GM19239 (cell line): ENCODE results near the gene CENPA.
"Not testable (repeated sequence)": the region's sequence is repeated elsewhere in the genome, so short reads cannot be mapped to it uniquely, and the experiment has no call there.

Source experiments
- DNase-seq: peaks from one replicate; pipeline ENCODE4 v3.0.0; 2011; ENCODE audit warnings: low spot score; ENCODE audit not compliant: insufficient read length
- FAIRE-seq: peaks from 2 replicates; lab custom pipeline; 2011; peaks lifted over from hg19 to GRCh38; lab: Jason Lieb, UNC

The CENPA gene

DNA sequence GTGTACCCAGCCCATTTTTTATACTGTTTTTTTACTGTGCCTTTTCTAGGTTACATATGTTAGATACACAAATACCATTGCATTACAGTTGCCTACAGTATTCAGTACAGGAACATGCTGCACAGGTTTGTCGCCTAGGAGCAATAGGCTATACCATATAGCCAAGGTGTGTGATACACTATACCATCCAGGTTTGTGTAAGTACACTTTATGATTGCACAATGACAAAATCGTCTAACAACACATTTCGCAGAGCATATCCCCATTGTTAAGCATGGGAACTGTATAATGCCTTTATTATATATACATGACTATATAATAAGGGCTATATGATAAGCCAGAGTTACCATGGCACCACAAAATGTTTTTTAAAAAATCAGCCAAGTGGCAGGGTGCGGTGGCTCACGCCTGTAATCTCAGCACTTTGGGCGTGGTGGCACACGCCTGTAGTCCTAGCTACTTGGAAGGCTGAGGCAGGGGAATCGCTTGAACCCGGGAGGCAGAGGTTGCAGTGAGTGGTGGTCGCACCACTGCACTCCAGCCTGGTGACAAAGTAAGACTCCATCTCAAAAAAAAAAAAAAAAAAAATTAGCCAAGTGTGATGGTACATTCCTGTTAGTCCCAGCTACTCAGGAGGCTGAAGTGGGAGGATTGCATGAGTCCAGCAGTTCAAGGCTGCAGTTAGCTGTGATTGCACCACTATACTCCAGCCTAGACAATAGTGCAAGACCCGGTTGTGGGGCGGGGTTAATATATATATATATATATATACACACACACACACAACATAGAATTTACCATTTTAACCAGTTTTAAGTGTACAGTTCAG, 2.8 kb upstream of the CENPA start:
- DNase-seq (no peak), FAIRE-seq (no peak)

DNA sequence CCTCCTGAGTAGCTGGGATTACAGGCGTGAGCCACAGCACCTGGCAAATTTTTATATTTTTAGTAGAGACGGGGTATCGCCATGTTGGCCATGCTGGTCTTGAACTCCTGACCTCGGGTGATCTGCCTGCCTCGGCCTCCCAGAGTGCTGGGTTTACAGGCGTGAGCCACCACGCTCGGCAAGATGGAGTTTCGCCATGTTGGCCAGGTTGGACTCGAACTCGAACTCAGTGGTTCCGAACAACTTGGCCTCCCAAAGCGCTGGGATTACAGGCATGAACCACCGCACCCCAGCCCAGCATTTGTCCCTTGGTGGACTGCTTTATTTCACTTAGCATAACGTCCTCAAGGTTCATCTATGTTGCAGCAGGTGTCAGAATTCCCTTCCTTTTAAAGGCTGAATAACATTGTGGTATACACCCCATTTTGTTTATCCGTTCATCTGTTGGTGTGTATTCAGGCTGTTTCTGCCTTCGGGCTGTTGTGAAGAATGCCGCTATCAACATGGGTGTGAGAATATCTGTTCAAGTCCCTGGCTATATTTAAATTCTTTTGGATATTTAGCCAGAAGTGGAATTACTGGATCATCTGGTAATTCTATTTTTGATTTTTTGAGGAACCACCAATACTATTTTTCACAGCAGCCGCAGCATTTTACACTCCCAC, 1.2 kb upstream of the CENPA start:
- DNase-seq, result no peak
- FAIRE-seq, result no peak

DNA sequence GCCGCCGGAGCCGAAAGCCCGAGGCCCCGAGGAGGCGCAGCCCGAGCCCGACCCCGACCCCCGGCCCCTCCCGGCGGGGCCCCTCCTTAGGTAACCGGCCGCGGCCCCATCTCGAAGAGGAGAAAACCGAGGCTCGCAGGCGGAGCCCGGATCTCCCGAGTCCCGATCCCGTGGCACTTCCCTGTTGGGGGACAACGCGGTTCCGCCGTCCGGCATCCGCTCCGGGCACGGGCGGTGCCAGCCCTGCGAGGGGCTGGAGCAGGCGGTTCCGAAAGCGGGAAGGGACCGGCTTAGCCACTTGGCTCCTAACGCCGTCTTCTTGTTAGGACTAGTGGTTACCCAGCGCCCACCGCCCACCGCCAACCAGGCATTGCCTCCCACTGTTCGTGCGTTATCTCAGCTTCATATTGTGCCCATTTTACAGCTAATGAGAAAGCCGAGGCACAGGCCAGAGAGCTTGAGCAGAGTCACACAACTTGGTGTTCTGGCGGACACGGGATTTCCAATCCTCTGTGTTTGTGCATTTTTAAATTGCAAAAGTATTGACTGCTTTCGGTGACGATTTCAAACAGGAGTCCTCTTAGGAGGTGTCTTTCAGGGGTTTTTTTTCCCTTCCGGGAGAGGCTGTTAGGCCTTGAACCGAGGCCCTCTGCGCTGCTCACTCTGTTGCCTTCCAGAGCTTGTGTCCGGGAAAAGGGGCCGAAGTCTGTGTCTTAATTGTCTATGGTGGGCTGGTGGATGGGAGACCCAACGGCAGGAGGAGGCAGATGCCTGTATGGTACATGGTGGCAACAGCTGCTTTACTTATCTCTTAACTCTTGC, 562 bp downstream of the CENPA start:
- DNase-seq (no peak), FAIRE-seq (peak; percentile 56)

DNA sequence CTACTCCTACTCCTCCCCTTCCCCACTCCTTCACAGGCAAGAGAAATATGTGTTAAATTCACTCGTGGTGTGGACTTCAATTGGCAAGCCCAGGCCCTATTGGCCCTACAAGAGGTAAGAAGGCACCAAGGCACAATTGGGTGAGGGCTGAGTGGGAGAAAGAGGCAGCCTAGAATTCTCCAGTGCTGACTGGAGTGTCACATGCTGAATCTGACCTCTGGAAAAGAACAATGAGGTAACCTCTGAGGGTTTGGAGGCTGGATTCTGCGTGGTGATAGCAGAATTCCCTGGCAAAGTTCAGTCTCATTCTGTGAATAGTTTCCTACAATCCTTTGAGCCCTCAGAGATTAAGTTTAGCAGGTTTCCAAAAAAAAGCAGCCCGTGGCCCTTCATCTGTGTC, 6.9 kb downstream of the CENPA start:
- DNase-seq (no peak), FAIRE-seq (no peak)

DNA sequence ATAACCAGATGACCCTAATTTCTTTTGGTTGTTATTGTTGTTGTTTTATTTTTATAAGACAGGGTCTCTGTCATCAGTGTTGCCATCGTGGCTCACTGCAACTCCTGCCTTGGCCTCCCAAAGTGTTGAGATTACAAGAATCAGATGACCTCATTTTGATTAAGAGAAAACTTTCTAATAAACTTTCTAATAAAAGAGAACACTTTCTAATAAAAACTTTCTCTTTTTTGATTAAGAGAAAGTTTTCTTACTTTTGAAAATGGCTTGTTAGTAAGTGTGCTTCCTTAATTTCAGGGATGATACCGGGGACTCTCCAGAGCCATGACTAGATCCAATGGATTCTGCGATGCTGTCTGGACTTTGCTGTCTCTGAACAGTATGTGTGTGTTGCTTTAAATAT, 7.7 kb downstream of the CENPA start:
- DNase-seq (no peak), FAIRE-seq (no peak)

DNA sequence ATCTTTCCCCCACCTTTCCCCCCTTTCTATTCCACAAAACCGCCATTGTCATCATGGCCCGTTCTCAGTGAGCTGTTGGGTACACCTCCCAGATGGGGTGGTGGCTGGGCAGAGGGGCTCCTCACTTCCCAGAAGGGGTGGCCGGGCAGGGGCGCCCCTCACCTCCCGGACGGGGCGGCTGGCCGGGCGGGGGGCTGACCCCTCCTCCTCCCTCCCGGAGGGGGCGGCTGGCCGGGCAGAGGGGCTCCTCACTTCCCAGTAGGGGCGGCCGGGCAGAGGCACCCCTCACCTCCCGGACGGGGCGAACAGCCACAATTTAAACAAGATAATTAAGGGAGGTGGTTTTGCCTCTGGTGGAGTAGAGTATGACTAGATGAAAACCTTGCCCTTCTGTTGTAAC, 9.3 kb downstream of the CENPA start:
- FAIRE-seq, DNase-seq: not testable (repeated sequence)

DNA sequence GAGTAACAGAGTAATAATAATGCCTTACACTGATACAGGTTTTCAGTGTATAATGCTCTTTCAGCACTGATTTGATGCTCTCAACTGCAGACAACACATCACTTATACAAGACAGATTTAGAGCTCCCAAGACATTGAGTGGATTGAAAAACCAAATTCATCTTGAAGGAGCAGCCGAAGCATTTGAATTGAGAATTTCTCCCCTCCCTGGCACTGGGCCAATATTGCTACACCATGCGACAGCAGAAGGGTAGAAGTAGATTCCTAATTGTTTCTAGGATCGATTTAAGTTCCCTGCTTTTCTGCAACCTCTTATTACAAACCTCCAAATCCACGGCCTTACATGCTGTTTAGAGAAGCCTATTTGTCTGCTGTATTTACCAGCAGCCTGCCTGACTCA, 15.5 kb downstream of the CENPA start:
- DNase-seq (no peak), FAIRE-seq (no peak)

DNA sequence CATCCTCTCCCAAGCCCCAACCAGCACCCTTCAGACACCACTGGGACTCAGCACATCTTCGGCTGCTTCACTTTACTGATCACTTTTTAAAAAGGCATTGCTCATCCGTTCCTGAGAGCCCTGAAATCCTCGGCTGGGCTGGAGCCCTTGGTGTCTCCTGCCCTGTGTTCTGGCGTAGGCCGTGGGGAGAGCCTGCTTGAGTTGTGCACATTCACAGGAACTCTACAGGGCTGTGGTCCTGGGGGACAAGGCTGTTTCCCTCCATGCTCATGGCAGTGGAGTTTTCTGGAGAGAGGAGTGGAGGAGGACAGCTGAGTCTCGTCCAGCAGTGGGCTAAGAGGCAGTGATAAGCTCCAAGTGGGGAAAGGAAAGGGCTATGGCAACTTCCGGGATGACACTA, 15.9 kb downstream of the CENPA start:
- DNase-seq (no peak), FAIRE-seq (no peak)

DNA sequence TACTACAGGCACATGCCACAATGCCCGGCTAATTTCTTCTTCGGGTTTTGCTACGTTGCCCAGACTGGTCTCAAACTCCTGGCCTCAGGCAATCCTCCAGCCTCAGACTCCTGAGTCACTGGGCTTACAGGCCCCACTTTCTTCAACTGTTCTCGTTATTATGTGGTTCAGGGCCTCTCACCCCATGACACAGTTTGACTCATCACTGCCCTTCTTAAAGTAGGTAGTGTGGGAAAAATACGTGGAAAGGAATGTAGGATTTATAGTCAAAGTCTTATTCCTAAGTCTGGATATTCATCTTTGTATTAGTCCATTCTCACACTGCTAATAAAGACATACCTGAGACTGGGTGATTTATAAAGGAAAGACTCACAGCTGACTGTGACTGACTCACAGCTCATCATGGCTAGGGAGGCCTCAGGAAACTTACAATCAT, 19.4 kb downstream of the CENPA start:
- DNase-seq, result no peak
- FAIRE-seq, result no peak

DNA sequence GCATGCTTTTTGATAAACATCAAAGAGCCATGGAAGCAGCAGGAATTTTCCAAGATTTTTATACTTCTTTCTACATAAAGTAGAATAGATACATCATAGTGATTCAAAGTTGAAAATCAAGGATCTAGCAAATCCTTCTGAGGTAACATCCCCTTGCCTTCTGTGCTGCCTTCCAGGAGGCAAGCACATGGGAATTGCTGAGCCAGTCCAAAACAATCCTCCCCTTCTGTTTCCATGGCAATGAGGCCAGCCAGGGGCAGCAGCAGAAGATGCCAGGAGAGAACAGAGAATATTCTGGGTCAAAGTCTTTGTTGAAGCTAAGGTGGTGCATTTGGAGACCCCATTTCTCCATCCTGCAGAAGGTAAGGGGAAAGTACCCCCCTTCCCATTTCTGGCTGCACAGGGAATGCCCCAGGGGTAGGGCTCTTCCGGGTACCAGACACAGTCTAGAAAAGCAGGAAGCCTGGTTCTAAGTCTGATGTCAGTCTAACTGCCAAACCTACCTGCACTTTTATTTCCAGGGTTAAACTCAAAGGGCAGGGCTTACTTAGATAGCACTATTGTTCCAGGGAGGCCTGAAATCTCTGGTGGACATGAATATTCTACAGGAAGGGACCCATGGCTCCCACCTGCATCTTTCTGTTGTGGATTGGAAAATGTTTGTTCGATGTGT, 22.1 kb downstream of the CENPA start:
- DNase-seq, result no peak

DNA sequence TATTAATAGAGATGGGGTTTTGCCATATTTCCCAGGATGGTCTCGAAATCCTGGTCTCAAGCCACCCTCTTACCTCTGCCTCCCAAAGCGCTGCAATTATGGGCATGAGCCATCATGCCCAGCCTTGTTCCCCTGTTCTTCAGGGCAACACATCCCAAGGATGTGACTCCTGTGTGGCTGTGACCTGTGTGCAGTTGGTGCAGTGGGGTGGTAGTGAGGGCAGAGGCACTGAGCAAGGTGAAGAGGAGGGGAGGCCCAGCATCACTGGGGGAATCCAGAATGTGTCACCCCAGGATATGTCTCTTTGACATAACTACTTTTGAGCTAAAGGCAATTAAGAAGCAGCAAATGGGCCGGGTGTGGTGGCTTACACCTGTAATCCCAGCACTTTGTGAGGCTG, 23.4 kb downstream of the CENPA start:
- no peak for FAIRE-seq
- DNase-seq, result no peak

More for the DNA sequence above, 22.1 kb downstream of the CENPA start:
- no peak for FAIRE-seq

DNA sequence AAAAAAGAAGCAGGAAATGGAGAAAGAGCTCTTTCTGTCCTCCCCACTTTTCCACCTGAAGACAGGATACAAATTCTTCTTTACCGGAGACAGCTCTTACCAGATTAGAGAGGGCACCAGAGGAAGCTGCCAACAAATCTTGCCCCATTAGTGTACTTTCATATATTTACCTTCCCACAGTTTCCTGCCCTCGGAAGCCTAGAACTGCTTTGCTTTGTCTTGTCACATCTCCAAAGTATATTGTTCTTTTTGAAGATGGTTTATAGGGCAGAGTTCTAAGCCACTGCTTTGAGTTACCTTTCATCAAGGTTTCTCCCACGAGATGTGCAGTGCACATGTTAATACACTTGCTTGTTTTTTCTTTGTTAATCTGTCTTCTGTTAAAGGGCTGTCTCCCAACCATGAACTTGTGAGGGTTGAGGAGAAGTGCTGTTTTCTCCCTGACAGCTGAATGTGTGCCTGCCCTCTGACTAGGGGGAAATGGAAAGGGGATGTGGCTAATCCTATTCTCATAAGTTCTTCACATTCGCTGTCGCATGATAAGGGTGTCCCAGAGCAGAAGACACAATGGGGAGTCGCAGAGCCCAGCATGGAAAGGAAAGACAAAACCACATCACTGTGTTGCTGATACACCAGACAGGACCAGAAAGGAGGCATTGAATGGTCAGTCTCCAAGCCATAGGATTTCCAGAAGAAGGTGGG, 24.2 kb downstream of the CENPA start:
- FAIRE-seq, result no peak

DNA sequence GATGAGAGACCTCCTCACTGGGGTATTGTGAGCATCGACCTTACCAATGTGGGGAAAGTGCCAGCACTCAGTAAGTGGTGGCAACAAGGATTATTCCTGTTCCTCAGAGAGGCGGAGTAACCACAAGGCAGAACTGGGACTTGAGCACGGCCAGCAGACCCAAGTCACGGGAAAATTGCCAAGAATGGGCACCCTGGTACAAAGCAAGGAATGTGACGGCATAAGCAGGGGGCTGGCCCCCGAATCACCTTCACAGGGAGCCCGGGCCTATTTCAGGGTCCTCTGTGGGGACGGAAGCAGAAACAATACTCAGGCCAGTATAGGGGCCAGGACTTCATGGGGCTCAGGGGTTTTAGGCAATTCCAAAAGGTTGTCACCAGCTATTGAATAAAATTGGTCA, 25.4 kb downstream of the CENPA start:
- no peak for FAIRE-seq
- DNase-seq, result no peak

More for the DNA sequence above, 24.2 kb downstream of the CENPA start:
- DNase-seq, result no peak

DNA sequence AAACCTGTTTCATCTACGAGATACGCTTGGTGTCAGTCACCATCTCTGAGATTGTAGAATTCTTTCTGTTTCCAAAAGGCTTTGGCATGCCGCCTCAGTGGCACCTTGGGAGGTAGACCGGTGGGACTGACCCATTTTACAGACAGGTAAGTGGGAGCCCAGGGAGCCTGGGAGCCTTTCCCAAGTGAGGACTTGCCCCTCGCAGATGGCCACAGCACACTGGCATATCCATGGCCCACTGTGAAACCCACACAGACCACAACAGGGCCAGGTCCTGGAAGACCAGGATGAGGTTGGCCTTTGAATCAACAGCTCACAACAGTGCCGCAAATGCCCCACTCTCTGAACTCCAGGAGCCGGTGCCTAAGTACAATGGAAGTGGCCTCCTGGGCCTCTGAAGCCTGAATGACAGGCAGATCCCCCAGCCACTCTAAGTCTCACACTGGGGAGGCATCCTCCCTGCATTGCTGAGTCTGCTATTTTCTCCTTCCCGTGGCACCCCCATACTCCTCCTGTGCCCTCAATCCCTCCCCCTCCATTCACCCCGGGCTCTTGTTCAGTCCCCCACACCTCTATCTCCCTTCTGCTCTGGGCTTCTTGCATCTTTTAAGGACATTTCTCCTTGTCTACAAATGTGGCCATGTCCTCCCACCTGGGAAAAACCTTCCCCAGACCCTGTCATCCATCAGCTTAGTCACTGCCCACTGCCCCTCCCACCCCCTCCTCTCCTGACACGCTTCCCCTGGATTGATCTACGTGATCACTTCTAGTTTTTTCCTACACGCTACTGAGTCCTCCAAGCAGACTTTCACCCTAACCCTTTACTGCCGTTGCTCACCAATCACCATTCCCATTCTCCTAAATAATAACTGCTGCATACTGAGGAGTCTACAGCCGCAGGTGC, 26.2 kb downstream of the CENPA start:
- DNase-seq (no peak), FAIRE-seq (no peak)

DNA sequence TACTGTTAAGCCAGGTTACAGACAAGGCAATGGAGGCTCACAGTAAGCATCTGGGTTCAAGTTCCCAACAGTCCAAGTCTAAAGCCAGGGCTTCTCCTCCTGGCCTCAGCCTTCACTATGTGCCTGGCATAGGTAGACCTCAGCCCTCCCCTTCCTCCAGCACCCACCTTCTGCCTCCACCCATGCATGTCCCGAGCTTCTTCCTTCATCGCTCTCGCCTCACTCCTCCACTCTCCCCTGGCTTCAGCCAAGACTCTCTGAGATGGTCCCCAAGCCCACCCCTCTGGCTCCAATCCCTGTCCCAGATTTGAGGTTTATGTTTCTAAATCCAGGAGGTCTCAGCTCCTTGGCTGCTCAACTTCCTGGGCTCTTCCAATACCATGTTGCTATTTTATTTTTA, 26.9 kb downstream of the CENPA start:
- DNase-seq (no peak), FAIRE-seq (no peak)

DNA sequence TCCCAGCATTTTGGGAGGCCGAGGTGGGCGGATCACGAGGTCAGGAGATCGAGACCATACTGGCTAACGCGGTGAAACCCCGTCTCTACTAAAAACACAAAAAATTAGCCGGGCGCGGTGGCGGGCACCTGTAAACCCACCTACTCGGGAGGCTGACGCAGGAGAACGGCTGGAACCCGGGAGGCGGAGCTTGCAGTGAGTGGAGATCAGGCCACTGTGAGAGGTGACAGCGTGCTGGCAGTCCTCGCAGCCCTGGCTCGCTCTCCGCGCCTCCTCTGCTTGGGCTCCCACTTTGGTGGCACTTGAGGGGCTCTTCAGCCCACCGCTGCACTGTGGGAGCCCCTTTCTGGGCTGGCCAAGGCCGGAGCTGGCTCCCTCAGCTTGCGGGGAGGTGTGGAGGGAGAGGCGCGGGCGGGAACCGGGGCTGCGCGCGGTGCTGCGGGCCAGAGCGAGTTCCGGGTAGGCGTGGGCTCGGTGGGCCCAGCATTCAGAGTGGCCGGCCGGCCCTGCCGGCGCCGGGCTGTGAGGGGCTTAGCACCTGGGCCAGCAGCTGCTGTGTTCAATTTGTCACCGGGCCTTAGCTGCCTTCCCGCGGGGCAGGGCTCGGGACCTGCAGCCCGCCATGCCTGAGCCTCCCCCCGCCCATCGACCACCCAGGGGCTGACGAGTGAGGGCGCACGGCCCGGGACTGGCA, 28.4 kb downstream of the CENPA start:
- not testable (repeated sequence) for FAIRE-seq, DNase-seq

DNA sequence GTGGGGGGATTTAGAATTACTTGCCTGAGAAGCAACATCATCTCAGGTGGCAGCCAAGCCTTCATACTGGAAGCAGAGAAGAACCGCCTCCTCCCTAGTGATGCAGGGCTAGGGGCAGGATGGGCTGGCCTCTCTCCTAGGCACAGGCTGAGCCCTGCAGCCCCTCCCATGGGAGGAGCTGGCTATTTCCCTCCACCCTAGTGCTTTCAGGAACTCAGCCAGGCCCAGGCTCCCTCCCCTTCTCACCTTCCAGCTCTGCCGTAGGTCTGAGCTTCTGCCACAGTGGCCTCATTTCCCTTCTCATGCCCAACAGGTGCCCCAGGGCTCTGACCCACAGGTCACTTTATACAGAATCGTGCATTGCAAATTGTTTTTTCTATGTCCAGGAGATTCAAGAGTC, 31.0 kb downstream of the CENPA start:
- no peak for DNase-seq
- FAIRE-seq, result no peak

DNA sequence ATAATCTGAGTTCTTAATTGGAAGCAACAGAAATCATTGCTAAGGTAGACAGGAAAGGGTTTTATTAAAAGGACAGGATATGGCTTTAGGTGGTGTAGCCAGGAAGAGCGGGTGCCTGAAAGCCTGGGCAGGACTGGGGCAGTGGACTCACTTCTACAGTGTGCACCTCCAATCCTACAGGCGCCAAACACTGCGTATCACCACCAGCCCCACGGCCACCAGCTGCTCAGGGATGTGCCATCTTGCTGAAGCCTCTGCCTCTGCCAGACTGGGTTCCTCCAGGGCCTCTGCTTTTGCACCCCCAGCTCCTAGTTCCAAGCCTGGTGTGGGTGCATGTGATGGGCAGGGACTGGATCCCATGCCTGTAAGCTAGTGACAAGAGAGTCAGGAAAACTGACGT, 32.4 kb downstream of the CENPA start:
- DNase-seq (no peak), FAIRE-seq (no peak)
